ENCODE measurements around the gene SNRPF.
"Not testable (repeated sequence)": the region's sequence is repeated elsewhere in the genome, so short reads cannot be mapped to it uniquely, and the experiment has no call there.

SNRPF gene

GRCh38 chr12:95830335-95831089 is 28.2 kb upstream of the SNRPF start:
- Histone ChIP-seq H3K27ac (no peak overlapping the region), H3K4me3 (no peak overlapping the region), H3K36me3 (ENCODE audit: insufficient read depth, low read length) (no peaks in the 10 kb centered on the region), H3K9ac (ENCODE audit: insufficient read length) (no peak overlapping the region), H3K9me3 (ENCODE audit: low read depth, low read length) (no peaks in the 10 kb centered on the region)
- DNase-seq (ENCODE audit: low read depth, low spot score): no peak
- TF ChIP-seq EZH2 (IDR thresholded peaks at IDR 0.05): no peak
- no peak for TF ChIP-seq FOXP2 (optimal IDR thresholded peaks at IDR 0.05; ENCODE audit: control extremely low read depth, extremely low read length, insufficient read depth)
- TF ChIP-seq POLR2AphosphoS5 (IDR thresholded peaks at IDR 0.05; ENCODE audit: borderline replicate concordance, low read depth, low read length): no peak

- TF ChIP-seq FOXP2 (optimal IDR thresholded peaks at IDR 0.05; ENCODE audit: control extremely low read depth, extremely low read length, insufficient read depth): no peak
- TF ChIP-seq POLR2AphosphoS5 (IDR thresholded peaks at IDR 0.05; ENCODE audit: borderline replicate concordance, low read depth, low read length): no peak
- no peak for TF ChIP-seq EZH2 (IDR thresholded peaks at IDR 0.05)
- Histone ChIP-seq H3K36me3 (ENCODE audit: insufficient read depth, low read length) (no peaks in the 10 kb centered on the region), H3K9me3 (ENCODE audit: low read depth, low read length) (no peaks in the 10 kb centered on the region), H3K27ac (no peak overlapping the region), H3K4me3 (no peak overlapping the region), H3K9ac (ENCODE audit: insufficient read length) (no peak overlapping the region)
- DNase-seq (ENCODE audit: low read depth, low spot score): no peak
These were observed 24.2 kb upstream of the SNRPF start for GRCh38 chr12:95834572-95834971.

GRCh38 chr12:95836185-95836609 is 22.6 kb upstream of the SNRPF start:
- Histone ChIP-seq H3K4me3 (peak overlapping the region; percentile 38; the same call in 1 of the 2 replicates), H3K36me3 (ENCODE audit: insufficient read depth, low read length) (no peaks in the 10 kb centered on the region), H3K9me3 (ENCODE audit: low read depth, low read length) (no peaks in the 10 kb centered on the region), H3K27ac (peak overlapping the region; percentile 50; the same call in 1 of the 2 replicates), H3K9ac (ENCODE audit: insufficient read length) (no peak overlapping the region)
- peak; percentile 60 for DNase-seq (ENCODE audit: low read depth, low spot score)
- TF ChIP-seq EZH2 (IDR thresholded peaks at IDR 0.05): no peak
- no peak for TF ChIP-seq POLR2AphosphoS5 (IDR thresholded peaks at IDR 0.05; ENCODE audit: borderline replicate concordance, low read depth, low read length)
- TF ChIP-seq FOXP2 (optimal IDR thresholded peaks at IDR 0.05; ENCODE audit: control extremely low read depth, extremely low read length, insufficient read depth): no peak

GRCh38 chr12:95836630-95837239 is 22.0 kb upstream of the SNRPF start:
- DNase-seq (ENCODE audit: low read depth, low spot score): no peak
- Histone ChIP-seq H3K4me3 (peak overlapping the region; percentile 38; the same call in 1 of the 2 replicates), H3K9ac (ENCODE audit: insufficient read length) (no peak overlapping the region), H3K36me3 (ENCODE audit: insufficient read depth, low read length) (no peaks in the 10 kb centered on the region), H3K9me3 (ENCODE audit: low read depth, low read length) (no peaks in the 10 kb centered on the region), H3K27ac (peak overlapping the region; percentile 50; the same call in 1 of the 2 replicates)
- TF ChIP-seq FOXP2 (optimal IDR thresholded peaks at IDR 0.05; ENCODE audit: control extremely low read depth, extremely low read length, insufficient read depth): no peak
- no peak for TF ChIP-seq EZH2 (IDR thresholded peaks at IDR 0.05)
- no peak for TF ChIP-seq POLR2AphosphoS5 (IDR thresholded peaks at IDR 0.05; ENCODE audit: borderline replicate concordance, low read depth, low read length)

GRCh38 chr12:95837240-95838038 is 21.3 kb upstream of the SNRPF start:
- TF ChIP-seq POLR2AphosphoS5 (IDR thresholded peaks at IDR 0.05; ENCODE audit: borderline replicate concordance, low read depth, low read length): no peak
- TF ChIP-seq FOXP2 (optimal IDR thresholded peaks at IDR 0.05; ENCODE audit: control extremely low read depth, extremely low read length, insufficient read depth): no peak
- TF ChIP-seq EZH2 (IDR thresholded peaks at IDR 0.05): no peak
- no peak overlapping the region for H3K9ac ChIP-seq (ENCODE audit: insufficient read length)
- peak overlapping the region; percentile 44 for H3K4me3 ChIP-seq
- no peak for DNase-seq (ENCODE audit: low read depth, low spot score)
- H3K27ac ChIP-seq: no peak overlapping the region
- H3K9me3 ChIP-seq (ENCODE audit: low read depth, low read length): no peaks in the 10 kb centered on the region
- no peaks in the 10 kb centered on the region for H3K36me3 ChIP-seq (ENCODE audit: insufficient read depth, low read length)

DNA sequence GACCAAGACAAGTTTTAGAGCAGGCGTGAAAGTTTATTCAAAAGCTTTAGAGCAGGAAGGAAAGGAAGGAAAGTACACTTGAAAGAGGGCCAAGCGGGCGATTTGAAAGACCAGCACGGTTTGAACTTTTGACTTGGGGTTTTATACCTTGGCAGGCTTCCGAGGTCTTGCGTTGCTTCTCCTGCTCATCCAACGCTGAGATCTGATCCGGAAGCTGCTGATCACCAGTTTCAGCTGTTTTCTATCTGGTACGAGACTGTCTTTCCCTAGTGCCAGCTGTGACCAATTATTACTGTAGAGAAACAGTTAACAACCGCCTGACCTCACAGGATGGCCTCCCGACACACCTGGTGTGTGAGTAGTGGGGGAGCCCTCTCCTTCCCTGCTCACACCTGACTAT is 20.6 kb upstream of the SNRPF start:
- no peaks in the 10 kb centered on the region for H3K36me3 ChIP-seq (ENCODE audit: insufficient read depth, low read length)
- H3K4me3 ChIP-seq: peak overlapping the region; percentile 44
- DNase-seq (ENCODE audit: low read depth, low spot score): no peak
- H3K9me3 ChIP-seq (ENCODE audit: low read depth, low read length): no peaks in the 10 kb centered on the region
- H3K27ac ChIP-seq: no peak overlapping the region
- no peak overlapping the region for H3K9ac ChIP-seq (ENCODE audit: insufficient read length)
- no peak for TF ChIP-seq FOXP2 (optimal IDR thresholded peaks at IDR 0.05; ENCODE audit: control extremely low read depth, extremely low read length, insufficient read depth)
- TF ChIP-seq EZH2 (IDR thresholded peaks at IDR 0.05): no peak
- no peak for TF ChIP-seq POLR2AphosphoS5 (IDR thresholded peaks at IDR 0.05; ENCODE audit: borderline replicate concordance, low read depth, low read length)

GRCh38 chr12:95842426-95842825 is 16.3 kb upstream of the SNRPF start:
- not testable (repeated sequence) for DNase-seq (ENCODE audit: low read depth, low spot score); H3K9me3 ChIP-seq (ENCODE audit: low read depth, low read length); H3K4me3 ChIP-seq; H3K36me3 ChIP-seq (ENCODE audit: insufficient read depth, low read length); H3K9ac ChIP-seq (ENCODE audit: insufficient read length); H3K27ac ChIP-seq
